Adrenal gland (tissue), 12 donors: ENCODE results near the gene CDC42. TPM values are rescaled to one million over a fixed set of nuclear protein-coding genes. Genes with fewer than 3 reads are reported as not detected.

Source experiments
- DNase-seq, 7 donors: peaks; one replicate each; pipeline ENCODE4 v3.0.0-alpha.2; 2019 to 2020
- H3K27ac ChIP-seq, 5 donors: fragments of 200-600 bp; sonication (generic) in 4 of 5; 1 replicate in 3 of 5; 2 replicates in 2 of 5; pipeline versions ENCODE4 v1.5.1 to v1.8.0; 2016 to 2020; ENCODE audit warnings: mild to moderate bottlenecking in 1 of 5
- H3K27me3 ChIP-seq: fragments of 200-600 bp; 2 replicates; pipeline ENCODE4 v1.8.0; 2021
- H3K36me3 ChIP-seq, 2 donors: fragments of 200-600 bp; replicated peaks in 1 of 2; 1 replicate in 1 of 2; 2 replicates in 1 of 2; pipeline versions ENCODE4 v1.5.1 to v1.8.0; 2018 to 2022
- H3K4me1 ChIP-seq, 2 donors: fragments of 200-600 bp; replicated peaks in 1 of 2; 1 replicate in 1 of 2; 2 replicates in 1 of 2; pipeline versions ENCODE4 v1.5.1 to v1.8.0; 2018 to 2021
- H3K4me3 ChIP-seq, 4 donors: fragments of 200-600 bp; sonication (generic) in 3 of 4; one replicate each; pipeline ENCODE4 v1.5.1; 2016 to 2018
- H3K9me3 ChIP-seq, 3 donors: fragments of 200-600 bp; sonication (generic) in 1 of 3; replicated peaks in 1 of 3; 1 replicate in 2 of 3; 2 replicates in 1 of 3; pipeline versions ENCODE4 v1.5.1 to v1.8.0; 2016 to 2021
- CTCF ChIP-seq, 6 experiments: fragments of 450-650 bp in 4 of 6; fragments of 200-600 bp in 2 of 6; sonication (generic) in 1 of 6; IDR thresholded peaks; 1 replicate in 5 of 6; 2 replicates in 1 of 6; pipeline versions ENCODE4 v1.5.1 to v1.8.0; 2016 to 2021; ENCODE audit warnings: antibody characterized with exemption in 6 of 6, mild to moderate bottlenecking in 2 of 6, moderate library complexity in 1 of 6
- POLR2A ChIP-seq, 2 donors: fragments of 450-650 bp; IDR thresholded peaks; one replicate each; pipeline ENCODE4 v1.6.1; 2017; ENCODE audit warnings: antibody characterized with exemption in 2 of 2, mild to moderate bottlenecking in 2 of 2, moderate library complexity in 1 of 2
- WGBS, 4 donors: extraction: QIAGEN DNeasy Blood & Tissue Kit in 2 of 4; methylation state at CpG; one replicate each; pipeline versions ENCODE4 v1.1.5 to v1.1.7; 2013 to 2017; 5-methylcytosine and 5-hydroxymethylcytosine counted together
- intact Hi-C, 2 donors: fragments of 100-400 bp; cut with DNase I; formaldehyde crosslinking; loops; one replicate each; pipeline versions ENCODE4 v1.14.1 to v1.15.0; 2022 to 2023
- polyA plus RNA-seq, 3 donors: library from polyadenylated mRNA; stranded (reverse); fragments of 200-250 nt in 2 of 3; fragments of 350-450 nt in 1 of 3; fragmentation: Illumina TruSeq in 1 of 3; extraction: RNeasy Lipid Tissue Mini Kit (QIAGEN cat#74804) in 1 of 3; gene quantifications; one replicate each; pipeline ENCODE4 v1.2.3, GENCODE V29; 2013 to 2014
- total RNA-seq, 9 donors: library from RNA; depleted of rRNA in 4 of 9; stranded (reverse); fragments of >200 nt in 4 of 9; fragments of 120-200 nt in 1 of 9; fragmentation: NEBNext Ultra II Directional in 1 of 9; extraction: Animal tissue kit (Norgen Biotek cat#: 25700) in 1 of 9; gene quantifications; one replicate each; pipeline versions ENCODE4 v1.1.0 to v1.2.4, GENCODE V29; 2013 to 2023
- donor health status: healthy with polysubstance abuse.
- donor health status: Bipolar disorder and iron deficiency.
- donor health status: DM: yes; HTN: yes; CAD: no.
- donor health status: DM: no; HTN: no; CAD: no.
- donor health status: DM: no; HTN: no; CAD: no.
- donor health status: DM: yes; HTN: yes; CAD: no.

Gene CDC42
- total and polyA plus RNA-seq, 12 donors, result 69.6 to 351 (median 215) TPM

- intact Hi-C loops, result loop anchor here (10.0 kb wide), 1 partner anchor 285 kb away; no protein-coding TSS in a partner anchor
- no peaks in the 10 kb centered on the region for H3K9me3 ChIP-seq
- no peak overlapping the region for H3K4me3 ChIP-seq
- TF ChIP-seq POLR2A (IDR thresholded peaks at IDR 0.05) (no peak), CTCF (IDR thresholded peaks at IDR 0.05) (no peak)
- H3K27ac ChIP-seq, result no peak overlapping the region
- DNase-seq, result no peak
- 91 to 94% (median 93%) methylated on average over 20 to 29 of the region's 29 CpGs for WGBS, 4 donors
- H3K4me1 ChIP-seq, result peaks cover 0 to 7% of the 10 kb centered on the region in 2 donors
- no peaks in the 10 kb centered on the region for H3K36me3 ChIP-seq
- no peaks in the 10 kb centered on the region for H3K27me3 ChIP-seq
These were observed 77.1 kb downstream of the CDC42 start for GRCh38 chr1:22129501-22130117.

GRCh38 chr1:22131062-22131461 lies 78.6 kb downstream of the CDC42 start:
- H3K4me3 ChIP-seq, result no peak overlapping the region
- TF ChIP-seq POLR2A (IDR thresholded peaks at IDR 0.05) (no peak), CTCF (IDR thresholded peaks at IDR 0.05) (no peak)
- H3K9me3 ChIP-seq, result no peaks in the 10 kb centered on the region
- H3K4me1 ChIP-seq, result peaks cover 0 to 7% of the 10 kb centered on the region in 2 donors
- no peaks in the 10 kb centered on the region for H3K36me3 ChIP-seq
- intact Hi-C loops, result loop anchor here (10.0 kb wide), 1 partner anchor 284 kb away; no protein-coding TSS in a partner anchor
- H3K27ac ChIP-seq, result no peak overlapping the region
- DNase-seq, result no peak
- WGBS, 4 donors, result 86 to 88% (median 87%) methylated on average over 4 of the region's 4 CpGs
- H3K27me3 ChIP-seq, result no peaks in the 10 kb centered on the region

DNA sequence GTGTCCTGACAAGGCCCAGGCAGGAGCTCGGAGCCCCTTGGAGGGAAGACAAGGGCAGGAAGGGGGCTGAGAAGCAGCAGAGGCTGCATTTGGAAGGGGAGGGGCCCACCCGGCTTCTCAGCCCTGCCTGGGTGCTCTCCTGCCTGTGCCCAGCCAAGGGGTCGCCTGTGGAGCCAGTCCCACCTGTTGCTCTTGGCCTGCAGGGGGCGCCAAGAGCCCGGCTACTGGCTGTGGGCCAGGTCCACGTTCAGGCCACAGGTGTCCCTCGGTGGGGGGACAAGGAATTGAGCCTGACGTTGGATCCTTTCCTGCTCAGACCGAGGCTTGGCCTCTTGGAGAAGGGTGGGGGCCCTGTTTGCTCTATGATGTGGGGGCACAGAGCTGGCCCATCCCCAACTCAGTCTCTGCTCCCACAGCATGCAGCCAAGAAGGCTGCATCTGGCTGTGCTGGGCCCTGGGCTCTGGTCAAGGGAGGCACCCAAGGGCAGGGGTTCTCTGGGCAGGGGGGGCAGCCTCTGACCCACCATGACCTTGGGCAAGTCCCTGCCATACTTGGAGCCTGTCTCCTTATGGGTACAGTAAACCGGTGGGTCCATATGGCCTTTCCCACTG lies 79.5 kb downstream of the CDC42 start:
- no peaks in the 10 kb centered on the region for H3K9me3 ChIP-seq
- H3K4me1 ChIP-seq, result peaks cover 0 to 7% of the 10 kb centered on the region in 2 donors
- peak in 3 of 7 donors; percentile 53 to 62 (median 56) for DNase-seq
- intact Hi-C loops, result loop anchor here (10.0 kb wide), 1 partner anchor 283 kb away; no protein-coding TSS in a partner anchor
- H3K27ac ChIP-seq, result peak overlapping the region in 2 of 5 donors; percentile 35 to 45
- no peaks in the 10 kb centered on the region for H3K36me3 ChIP-seq
- peak; percentile 59 to 77 (median 66) for TF ChIP-seq CTCF (IDR thresholded peaks at IDR 0.05)
- TF ChIP-seq POLR2A (IDR thresholded peaks at IDR 0.05), result no peak
- H3K4me3 ChIP-seq, result no peak overlapping the region
- H3K27me3 ChIP-seq, result no peaks in the 10 kb centered on the region
- WGBS, 4 donors, result 0 to 61% (median 24%) methylated on average over 2 to 10 of the region's 10 CpGs

- H3K36me3 ChIP-seq, result no peaks in the 10 kb centered on the region
- peak overlapping the region in 2 of 5 donors; percentile 35 to 45 for H3K27ac ChIP-seq
- H3K9me3 ChIP-seq, result no peaks in the 10 kb centered on the region
- peak; percentile 74 to 93 (median 80) for DNase-seq
- WGBS, 4 donors, result 39 to 79% (median 58%) methylated on average over 7 to 15 of the region's 15 CpGs
- TF ChIP-seq POLR2A (IDR thresholded peaks at IDR 0.05), result no peak
- no peak for TF ChIP-seq CTCF (IDR thresholded peaks at IDR 0.05)
- intact Hi-C loops, result loop anchor here (10.0 kb wide), 1 partner anchor 282 kb away; no protein-coding TSS in a partner anchor
- H3K27me3 ChIP-seq, result no peaks in the 10 kb centered on the region
- peaks cover 0 to 7% of the 10 kb centered on the region in 2 donors for H3K4me1 ChIP-seq
- no peak overlapping the region for H3K4me3 ChIP-seq
These were observed 80.2 kb downstream of the CDC42 start for GRCh38 chr1:22132517-22133235.
